HepG2 (cell line): ENCODE results near the gene CD34. TPM values are rescaled to one million over a fixed set of nuclear protein-coding genes. Genes with fewer than 3 reads are reported as not detected.

Experiments
- ATAC-seq: fragments of 200-7000 bp; cut with Tn5 transposase; 3 replicates; pipeline ENCODE4 v1.9.1; 2020; ENCODE audit warnings: mild to moderate bottlenecking, moderate library complexity
- BruUV-seq: library from RNA; stranded (reverse); fragments of 400-500 nt; replicated peaks from 2 replicates; lab custom pipeline; 2021; lab: Mats Ljungman, UMichigan
- CTCF ChIA-PET: fragments of 300-600 bp; formaldehyde crosslinking; extraction: SDS; loops from one replicate; lab custom pipeline; 2021; ENCODE audit warnings: low total read pairs, inconsistent platforms, low intra/inter-chr PET ratio; lab: Yijun Ruan, JAX
- POLR2A ChIA-PET: fragments of 350-600 bp; sonication (Branson Sonifier 250); formaldehyde crosslinking; loops from one replicate; lab custom pipeline; 2020; ENCODE audit warnings: antibody characterized with exemption, inconsistent platforms; lab: Yijun Ruan, JAX
- DNase-seq: peaks from one replicate; pipeline ENCODE4 v3.0.0-alpha.2; 2015; ENCODE audit warnings: low spot score
- FAIRE-seq: peaks from 3 replicates; lab custom pipeline; 2011; peaks lifted over from hg19 to GRCh38; lab: Jason Lieb, UNC
- H2AFZ ChIP-seq: one replicate; pipeline ENCODE4 v1.6.1; 2011; ENCODE audit warnings: low read length, inconsistent platforms
- H3K27ac ChIP-seq: fragments of 300-600 bp; 3 replicates; pipeline ENCODE4 v1.8.0; 2011; ENCODE audit warnings: mixed run types, mild to moderate bottlenecking, mixed read lengths, low read length, inconsistent platforms; ENCODE audit not compliant: insufficient read depth; ENCODE audit errors: extremely low read length
- H3K27me3 ChIP-seq, 2 experiments: fragments of 200-600 bp in 1 of 2; 2 replicates in 1 of 2; 3 replicates in 1 of 2; pipeline versions ENCODE4 v1.6.0 to v1.8.0; 2011; ENCODE audit warnings: low read length in 2 of 2, mild to moderate bottlenecking in 2 of 2, moderate library complexity in 2 of 2, inconsistent platforms in 1 of 2; ENCODE audit not compliant: insufficient read depth in 2 of 2, control insufficient read depth in 1 of 2
- H3K36me3 ChIP-seq, 2 experiments: fragments of 200-600 bp in 1 of 2; replicated peaks in 1 of 2; 2 replicates in 1 of 2; 3 replicates in 1 of 2; pipeline versions ENCODE4 v1.5.1 to v1.8.0; 2011; ENCODE audit warnings: low read length in 2 of 2, inconsistent platforms in 1 of 2; ENCODE audit not compliant: insufficient read depth in 2 of 2, control insufficient read depth in 1 of 2
- H3K4me1 ChIP-seq: 2 replicates; pipeline ENCODE4 v1.5.1; 2012; ENCODE audit warnings: low read length, inconsistent platforms; ENCODE audit not compliant: insufficient read depth
- H3K4me2 ChIP-seq: 2 replicates; pipeline ENCODE4 v1.6.0; 2011; ENCODE audit warnings: low read depth, low read length, inconsistent platforms
- H3K4me3 ChIP-seq, 3 experiments: fragments of 200-600 bp in 1 of 3; sonication (generic), shearing (Covaris generic) in 1 of 3; replicated peaks in 1 of 3; 2 replicates each; pipeline ENCODE4 v1.5.1; 2011 to 2016; ENCODE audit warnings: low read length in 3 of 3, inconsistent platforms in 2 of 3, low read depth in 2 of 3, mild to moderate bottlenecking in 2 of 3, control low read depth in 1 of 3, mixed read lengths in 1 of 3; ENCODE audit not compliant: insufficient read depth in 1 of 3
- H3K79me2 ChIP-seq: one replicate; pipeline ENCODE4 v1.6.1; 2011; ENCODE audit warnings: low read length, inconsistent platforms; ENCODE audit not compliant: insufficient read depth
- H3K9ac ChIP-seq: 2 replicates; pipeline ENCODE4 v1.6.0; 2011; ENCODE audit warnings: mild to moderate bottlenecking, low read depth, low read length, inconsistent platforms; ENCODE audit not compliant: insufficient read depth
- H3K9me3 ChIP-seq: 2 replicates; pipeline ENCODE4 v1.5.1; 2012; ENCODE audit warnings: mild to moderate bottlenecking, low read length
- H4K20me1 ChIP-seq: 2 replicates; pipeline ENCODE4 v1.6.0; 2011; ENCODE audit warnings: inconsistent platforms, mild to moderate bottlenecking, low read length, moderate library complexity; ENCODE audit not compliant: insufficient read depth
- CBX1 ChIP-seq: IDR thresholded peaks from one replicate; pipeline ENCODE4 v1.6.1; 2016; ENCODE audit warnings: antibody characterized with exemption, low read depth
- KDM2A ChIP-seq: sonication (generic); formaldehyde crosslinking; IDR thresholded peaks from 2 replicates; pipeline ENCODE4 v1.4.0; 2020; ENCODE audit warnings: low read depth, missing genetic modification reagents, borderline replicate concordance
- MBNL3 ChIP-seq: fragments of 250-450 bp; sonication (Bioruptor Pico); conservative IDR thresholded peaks from 2 replicates; pipeline ENCODE4 v1.8.0; 2022; ENCODE audit warnings: mild to moderate bottlenecking, inconsistent platforms
- NFATC3 ChIP-seq: sonication (generic); formaldehyde crosslinking; IDR thresholded peaks from 2 replicates; pipeline ENCODE4 v1.5.1; 2020; ENCODE audit warnings: mild to moderate bottlenecking, missing genetic modification reagents
- PCBP2 ChIP-seq: fragments of 200-400 bp; formaldehyde crosslinking; optimal IDR thresholded peaks from 2 replicates; pipeline ENCODE3; 2018; ENCODE audit warnings: low read length, low read depth; ENCODE audit not compliant: poor library complexity, severe bottlenecking
- TMF1 ChIP-seq: sonication (generic); formaldehyde crosslinking; IDR thresholded peaks from 2 replicates; pipeline ENCODE4 v1.8.1; 2022; ENCODE audit warnings: low read depth, missing genetic modification reagents
- ZBTB42 ChIP-seq: sonication (generic); formaldehyde crosslinking; IDR thresholded peaks from 2 replicates; pipeline ENCODE4 v1.5.0; 2020; ENCODE audit warnings: mild to moderate bottlenecking, missing genetic modification reagents
- ZNF318 ChIP-seq: sonication (generic); formaldehyde crosslinking; IDR thresholded peaks from 2 replicates; pipeline ENCODE4 v1.4.0; 2020; ENCODE audit warnings: mild to moderate bottlenecking, missing genetic modification reagents
- ZNF772 ChIP-seq: sonication (generic); formaldehyde crosslinking; IDR thresholded peaks from 2 replicates; pipeline ENCODE4 v1.5.0; 2020; ENCODE audit warnings: mild to moderate bottlenecking, missing genetic modification reagents
- ZNF780A ChIP-seq: sonication (generic); formaldehyde crosslinking; IDR thresholded peaks from 2 replicates; pipeline ENCODE4 v1.8.0; 2022; ENCODE audit warnings: mild to moderate bottlenecking, missing genetic modification reagents, moderate library complexity
- WGBS: methylation state at CpG from one replicate; pipeline ENCODE4 v1.1.6; 2017; ENCODE audit warnings: low lambda C conversion rate; 5-methylcytosine and 5-hydroxymethylcytosine counted together
- in situ Hi-C: cut with HindIII; loops from 2 replicates; pipeline ENCODE4 v1.10.0; 2017; ENCODE audit warnings: low pct_unique_long_range_greater_than_20kb; ENCODE audit not compliant: extremely low pct_ligation_motif_present
- intact Hi-C: fragments of 100-400 bp; cut with micrococcal nuclease; formaldehyde crosslinking; loops from one replicate; pipeline ENCODE4 v1.10.0; 2022; ENCODE audit not compliant: unreplicated experiment
- polyA plus RNA-seq, 8 experiments: library from polyadenylated mRNA; depleted of rRNA in 3 of 8; stranded (reverse) in 7 of 8; unstranded in 1 of 8; fragments of >200 nt; fragmentation: Illumina TruSeq in 4 of 8; extraction: Trizol in 4 of 8; gene quantifications; 2 replicates each; pipeline versions ENCODE4 v1.2.1 to v1.2.3, GENCODE V29; 2011 to 2016; ENCODE audit warnings: low read depth in 4 of 8, missing spikeins in 1 of 8, mixed read lengths in 1 of 8; ENCODE audit not compliant: insufficient read depth in 1 of 8
- total RNA-seq, 5 experiments: library from RNA; depleted of rRNA; stranded (reverse); fragments of >200 nt; fragmentation: Illumina TruSeq; extraction: Trizol; gene quantifications; 2 replicates each; pipeline ENCODE4 v1.2.3, GENCODE V29; 2016; ENCODE audit warnings: low read depth in 1 of 5
- TF ChIP-seq, protein P1 (sequence below): sonication (generic); formaldehyde crosslinking; IDR thresholded peaks from 2 replicates; pipeline ENCODE4 v1.5.1; 2020; ENCODE audit warnings: missing genetic modification reagents, mild to moderate bottlenecking, borderline replicate concordance

CD34 gene
- total and polyA plus RNA-seq, 2 of the 13 experiments (the other 11 are each of a cell fraction or from before 2014, with no cell fraction given): not detected

DNA sequence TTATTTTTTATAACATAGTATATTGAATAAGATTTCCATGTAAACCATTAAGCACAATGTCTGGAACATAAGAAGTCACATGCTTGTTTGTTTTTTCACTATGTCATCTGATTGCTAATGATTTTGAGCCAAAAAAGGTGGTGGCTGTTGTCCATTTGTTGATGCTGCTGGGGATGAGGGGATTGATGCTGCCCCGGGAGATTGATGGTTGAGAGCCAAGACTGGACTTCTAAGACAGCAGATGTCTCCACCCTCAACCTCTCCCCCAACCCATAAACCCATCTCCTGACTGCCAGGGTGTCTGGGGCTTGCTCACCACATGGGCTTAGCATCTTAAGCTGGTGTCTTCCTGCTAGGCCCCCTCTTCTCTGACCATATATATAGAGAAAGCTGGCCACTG, 35.8 kb upstream of the CD34 start:
- intact Hi-C loops (no loop called here), in situ Hi-C loops (no loop called here)
- Histone ChIP-seq H4K20me1 (no peaks in the 10 kb centered on the region), H2AFZ (no peak overlapping the region), H3K9me3 (no peaks in the 10 kb centered on the region), H3K4me3 (no peak overlapping the region), H3K27ac (no peak overlapping the region), H3K27me3 (0 out of 5 replicates have a peak, but pooled peaks cover 0 to 2% of the 10 kb centered on the region in 2 experiments), H3K9ac (no peak overlapping the region), H3K4me1 (no peaks in the 10 kb centered on the region), H3K4me2 (no peak overlapping the region), H3K79me2 (no peaks in the 10 kb centered on the region), H3K36me3 (no peaks in the 10 kb centered on the region)
- no TSS peak for BruUV-seq
- DNase-seq (no peak), FAIRE-seq (no peak), ATAC-seq (no peak)
- WGBS: 7% methylated on average over 1 of the region's 1 CpG
- TF ChIP-seq TMF1 (CRISPR knock-in tag): no peak
- TF ChIP-seq, protein P1, sequence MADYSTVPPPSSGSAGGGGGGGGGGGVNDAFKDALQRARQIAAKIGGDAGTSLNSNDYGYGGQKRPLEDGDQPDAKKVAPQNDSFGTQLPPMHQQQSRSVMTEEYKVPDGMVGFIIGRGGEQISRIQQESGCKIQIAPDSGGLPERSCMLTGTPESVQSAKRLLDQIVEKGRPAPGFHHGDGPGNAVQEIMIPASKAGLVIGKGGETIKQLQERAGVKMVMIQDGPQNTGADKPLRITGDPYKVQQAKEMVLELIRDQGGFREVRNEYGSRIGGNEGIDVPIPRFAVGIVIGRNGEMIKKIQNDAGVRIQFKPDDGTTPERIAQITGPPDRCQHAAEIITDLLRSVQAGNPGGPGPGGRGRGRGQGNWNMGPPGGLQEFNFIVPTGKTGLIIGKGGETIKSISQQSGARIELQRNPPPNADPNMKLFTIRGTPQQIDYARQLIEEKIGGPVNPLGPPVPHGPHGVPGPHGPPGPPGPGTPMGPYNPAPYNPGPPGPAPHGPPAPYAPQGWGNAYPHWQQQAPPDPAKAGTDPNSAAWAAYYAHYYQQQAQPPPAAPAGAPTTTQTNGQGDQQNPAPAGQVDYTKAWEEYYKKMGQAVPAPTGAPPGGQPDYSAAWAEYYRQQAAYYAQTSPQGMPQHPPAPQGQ (CRISPR knock-in tag): no peak
- TF ChIP-seq ZNF772 (CRISPR knock-in tag): no peak
- TF ChIP-seq PCBP2: no peak
- TF ChIP-seq ZNF318: no peak
- TF ChIP-seq ZBTB42 (CRISPR knock-in tag): no peak
- no peak for TF ChIP-seq KDM2A (CRISPR knock-in tag)
- no peak for TF ChIP-seq NFATC3 (CRISPR knock-in tag)
- no peak for TF ChIP-seq MBNL3 (CRISPR knock-in tag)
- no peak for TF ChIP-seq ZNF780A (CRISPR knock-in tag)
- TF ChIP-seq CBX1: no peak
- CTCF ChIA-PET: no interaction called here
- POLR2A ChIA-PET: no interaction called here
